Lower lobe of right lung (tissue), 2 donors: ENCODE results near the gene ADAM19. TPM values are rescaled to one million over a fixed set of nuclear protein-coding genes. Genes with fewer than 3 reads are reported as not detected.
A peak's percentile ranks its signal among the peaks of the same experiment; 100 is the strongest.

Experiments used
- ATAC-seq, 2 donors: fragments of 200-7000 bp; cut with Tn5 transposase; one replicate each; pipeline ENCODE4 v1.9.1; 2020 to 2022; ENCODE audit warnings: mild to moderate bottlenecking in 2 of 2, moderate library complexity in 2 of 2
- DNase-seq: peaks from one replicate; pipeline ENCODE4 v3.0.0-alpha.2; 2020
- H3K27ac ChIP-seq: fragments of 200-600 bp; one replicate; pipeline ENCODE4 v1.8.0; 2022
- H3K27me3 ChIP-seq: fragments of 200-600 bp; one replicate; pipeline ENCODE4 v1.8.0; 2022; ENCODE audit warnings: low read depth
- H3K36me3 ChIP-seq: fragments of 200-600 bp; one replicate; pipeline ENCODE4 v1.8.0; 2022; ENCODE audit warnings: mild to moderate bottlenecking
- H3K4me1 ChIP-seq: fragments of 200-600 bp; one replicate; pipeline ENCODE4 v1.8.0; 2022
- H3K4me3 ChIP-seq: fragments of 200-600 bp; one replicate; pipeline ENCODE4 v1.8.0; 2022; ENCODE audit warnings: mild to moderate bottlenecking
- H3K9me3 ChIP-seq: fragments of 200-600 bp; one replicate; pipeline ENCODE4 v1.8.0; 2022
- CTCF ChIP-seq: fragments of 200-600 bp; IDR thresholded peaks from one replicate; pipeline ENCODE4 v1.8.0; 2022; ENCODE audit warnings: antibody characterized with exemption, mild to moderate bottlenecking
- intact Hi-C: fragments of 100-400 bp; cut with DNase I; formaldehyde crosslinking; loops from one replicate; pipeline ENCODE4 v1.11.0; 2022
- total RNA-seq: library from RNA; stranded (reverse); fragmentation: NEBNext Ultra II Directional; extraction: Animal tissue kit (Norgen Biotek cat#: 25700); gene quantifications from one replicate; pipeline ENCODE4 v1.2.1, GENCODE V29; 2021
- donor health status: DM: no; HTN: yes; CAD: no; lungs with severe emphysema.

ADAM19 gene
- total RNA-seq, 1 donor from 2014 or later: 12.0 TPM

DNA sequence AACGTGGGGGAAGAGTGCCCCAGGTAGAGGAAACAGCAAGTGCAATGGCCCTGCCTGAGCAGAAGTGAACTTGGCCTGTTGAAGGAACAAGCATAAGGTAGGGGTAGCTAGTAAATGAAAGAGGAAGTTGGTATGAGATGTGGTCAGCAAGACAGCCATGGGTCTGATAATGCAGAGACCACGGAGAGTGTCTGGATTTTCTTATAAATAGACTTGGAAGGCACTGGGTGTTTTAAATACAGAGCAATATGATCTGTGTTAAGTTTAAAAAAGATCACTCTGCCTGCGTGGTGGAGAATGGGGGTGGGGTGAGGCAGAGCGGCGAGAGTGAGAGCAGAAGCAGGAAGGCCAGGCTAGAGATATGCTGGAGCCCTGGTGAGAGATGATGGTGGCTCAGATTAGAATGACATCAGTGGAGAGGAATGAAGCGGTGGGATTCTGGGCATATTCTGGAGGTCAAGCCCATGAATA, 4.2 kb downstream of the ADAM19 start:
- Histone ChIP-seq H3K4me1 (peaks cover 42% of the 10 kb centered on the region), H3K4me3 (no peak overlapping the region), H3K9me3 (no peaks in the 10 kb centered on the region), H3K27ac (no peak overlapping the region), H3K27me3 (peaks cover 16% of the 10 kb centered on the region), H3K36me3 (peaks cover 4% of the 10 kb centered on the region)
- TF ChIP-seq CTCF: no peak
- intact Hi-C loops: no loop called here
- DNase-seq (no peak), ATAC-seq (peak; percentile 29 to 57)

DNA sequence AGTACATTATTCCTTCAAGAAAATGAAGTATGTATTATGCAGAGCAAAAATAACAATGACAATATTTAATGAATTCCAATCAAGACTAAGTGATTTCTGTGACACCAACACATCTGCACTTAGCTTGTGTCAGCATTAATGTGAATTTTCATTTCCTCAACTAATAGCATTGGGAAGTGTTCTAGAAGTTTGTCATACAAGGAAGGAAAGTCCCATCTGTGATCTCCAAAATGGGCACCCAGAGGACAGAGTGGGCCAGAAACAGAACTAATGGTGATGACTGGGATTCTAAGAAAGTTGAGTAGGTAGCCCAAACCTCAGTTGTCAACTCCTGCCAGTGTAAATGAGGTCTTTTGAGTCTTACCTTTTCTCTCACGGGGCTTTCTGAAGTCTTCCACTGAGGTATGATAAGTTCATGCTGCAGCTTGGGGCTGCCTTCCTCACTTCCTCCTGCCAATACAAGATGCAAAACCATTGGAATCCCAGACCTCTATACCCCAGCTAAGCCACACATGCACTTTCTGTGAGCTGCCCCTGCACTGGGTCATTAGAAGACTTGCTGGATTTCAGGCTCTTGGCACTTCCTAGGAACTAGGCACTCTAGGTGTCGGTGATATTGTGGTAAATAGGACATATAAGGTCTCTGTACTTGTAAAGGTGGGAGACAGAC, 4.9 kb downstream of the ADAM19 start:
- no peak overlapping the region for H3K4me3 ChIP-seq
- DNase-seq: no peak
- intact Hi-C loops: no loop called here
- no peaks in the 10 kb centered on the region for H3K9me3 ChIP-seq
- peaks cover 4% of the 10 kb centered on the region for H3K36me3 ChIP-seq
- H3K27me3 ChIP-seq: peaks cover 16% of the 10 kb centered on the region
- H3K4me1 ChIP-seq: peaks cover 39% of the 10 kb centered on the region
- no peak overlapping the region for H3K27ac ChIP-seq
- ATAC-seq: no peak
- TF ChIP-seq CTCF: no peak

- H3K27ac ChIP-seq: no peak overlapping the region
- intact Hi-C loops: no loop called here
- peaks cover 34% of the 10 kb centered on the region for H3K4me1 ChIP-seq
- no peak overlapping the region for H3K4me3 ChIP-seq
- TF ChIP-seq CTCF: no peak
- no peak for ATAC-seq
- H3K27me3 ChIP-seq: no peaks in the 10 kb centered on the region
- no peak for DNase-seq
- no peaks in the 10 kb centered on the region for H3K9me3 ChIP-seq
- peaks cover 4% of the 10 kb centered on the region for H3K36me3 ChIP-seq
These were observed 6.9 kb downstream of the ADAM19 start for GRCh38 chr5:157568720-157569119.

- ATAC-seq (no peak), DNase-seq (no peak)
- peaks cover 4% of the 10 kb centered on the region for H3K36me3 ChIP-seq
- no peaks in the 10 kb centered on the region for H3K27me3 ChIP-seq
- peaks cover 38% of the 10 kb centered on the region for H3K4me1 ChIP-seq
- no peak overlapping the region for H3K4me3 ChIP-seq
- H3K9me3 ChIP-seq: no peaks in the 10 kb centered on the region
- H3K27ac ChIP-seq: no peak overlapping the region
- TF ChIP-seq CTCF: no peak
- intact Hi-C loops: no loop called here
These were observed 7.4 kb downstream of the ADAM19 start for GRCh38 chr5:157568222-157568621.

DNA sequence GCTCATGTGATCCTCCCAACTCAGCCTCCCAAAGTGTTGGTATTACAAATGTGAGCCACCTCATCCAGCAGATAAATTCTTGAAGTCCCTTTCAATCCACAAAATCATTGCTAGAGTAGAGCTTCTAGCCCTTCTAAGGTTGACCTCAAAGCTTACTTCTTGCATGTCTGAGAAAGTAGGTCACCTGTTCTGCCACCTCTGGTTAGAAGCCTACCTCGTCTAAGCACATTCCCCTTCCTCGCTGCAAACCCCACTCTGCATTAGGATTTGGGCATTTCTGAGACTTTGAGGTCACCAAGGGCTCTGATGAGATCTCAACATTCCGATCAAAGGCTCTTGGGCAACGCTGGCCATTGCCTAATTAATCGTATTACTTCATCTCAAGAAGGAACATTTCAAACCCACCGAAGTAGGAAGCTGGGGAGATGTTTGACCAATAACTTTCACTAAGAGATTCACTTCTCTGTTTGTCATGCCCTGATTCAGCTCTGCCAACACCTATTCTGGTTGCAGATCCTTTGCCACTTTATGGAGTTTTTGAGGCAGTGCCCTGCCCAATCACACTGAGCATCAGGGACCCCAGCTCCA, 8.6 kb downstream of the ADAM19 start:
- Histone ChIP-seq H3K4me1 (peaks cover 42% of the 10 kb centered on the region), H3K27ac (no peak overlapping the region), H3K36me3 (peaks cover 4% of the 10 kb centered on the region), H3K27me3 (no peaks in the 10 kb centered on the region), H3K4me3 (no peak overlapping the region), H3K9me3 (no peaks in the 10 kb centered on the region)
- TF ChIP-seq CTCF: no peak
- ATAC-seq: peak; percentile 48 to 57
- no peak for DNase-seq
- intact Hi-C loops: no loop called here
